HG02981 (cell line): ENCODE results near the gene ETS2.

ENCODE experiments used
- ATAC-seq: cut with Tn5 transposase; IDR thresholded peaks from one replicate; pipeline ENCODE4 v1.9.1; 2021; ENCODE audit warnings: mild to moderate bottlenecking, moderate library complexity; ENCODE audit not compliant: unreplicated experiment

Gene ETS2

GRCh38 chr21:38805328-38806152 is at the start of gene ETS2:
TSS of gene ETS2 (plus strand) at chr21:38805929. CDS start at chr21:38810035, 4,106 bp downstream.
- ATAC-seq = peak; percentile 58

GRCh38 chr21:38756746-38757145 is 49.0 kb upstream of the ETS2 start:
- no peak for ATAC-seq

GRCh38 chr21:38758501-38759214 is 47.1 kb upstream of the ETS2 start:
- ATAC-seq = no peak

- ATAC-seq = no peak
Observed at GRCh38 chr21:38759413-38759812, 46.3 kb upstream of the ETS2 start.

GRCh38 chr21:38760017-38760761 is 45.5 kb upstream of the ETS2 start:
- ATAC-seq = no peak

- ATAC-seq = no peak
Observed at GRCh38 chr21:38760762-38761155, 45.0 kb upstream of the ETS2 start.

GRCh38 chr21:38761531-38761930 is 44.2 kb upstream of the ETS2 start:
- ATAC-seq = no peak

- ATAC-seq = no peak
Observed at GRCh38 chr21:38765056-38765455, 40.7 kb upstream of the ETS2 start.

- peak; percentile 94 for ATAC-seq
Observed at GRCh38 chr21:38766987-38767722, 38.6 kb upstream of the ETS2 start.

GRCh38 chr21:38768471-38769063 is 37.2 kb upstream of the ETS2 start:
- ATAC-seq = no peak

GRCh38 chr21:38769191-38769780 is 36.4 kb upstream of the ETS2 start:
- no peak for ATAC-seq

GRCh38 chr21:38770660-38771059 is 35.1 kb upstream of the ETS2 start:
- no peak for ATAC-seq

GRCh38 chr21:38771536-38771935 is 34.2 kb upstream of the ETS2 start:
- no peak for ATAC-seq

- ATAC-seq = no peak
Observed at GRCh38 chr21:38772646-38773045, 33.1 kb upstream of the ETS2 start.

- no peak for ATAC-seq
Observed at GRCh38 chr21:38773099-38774061, 32.3 kb upstream of the ETS2 start.

- no peak for ATAC-seq
Observed at GRCh38 chr21:38774152-38774551, 31.6 kb upstream of the ETS2 start.

- no peak for ATAC-seq
Observed at GRCh38 chr21:38774586-38775285, 31.0 kb upstream of the ETS2 start.

- no peak for ATAC-seq
Observed at GRCh38 chr21:38775733-38776132, 30.0 kb upstream of the ETS2 start.
